ENCODE data around the gene ARNT2.

DNA sequence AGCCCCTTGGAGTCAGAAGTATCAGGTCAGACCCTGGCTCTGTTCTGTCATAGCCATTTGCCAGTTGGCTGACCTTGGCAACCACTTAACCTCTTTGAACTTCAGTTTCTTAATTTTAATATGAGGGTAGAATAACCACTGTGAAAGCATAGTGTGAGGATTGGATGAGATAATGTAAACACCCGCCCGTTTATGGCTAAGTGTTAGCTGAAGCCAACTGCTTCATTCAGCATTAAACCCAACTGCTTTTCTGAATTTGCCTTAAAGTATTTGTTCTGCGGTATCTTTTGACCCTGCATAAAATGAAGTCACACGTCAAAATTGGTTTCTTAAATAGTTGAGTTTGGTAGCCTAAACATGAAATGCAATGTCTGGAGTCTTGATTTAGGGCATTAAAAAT is 169.4 kb downstream of the ARNT2 start:
- TF ChIP-seq, protein P1, sequence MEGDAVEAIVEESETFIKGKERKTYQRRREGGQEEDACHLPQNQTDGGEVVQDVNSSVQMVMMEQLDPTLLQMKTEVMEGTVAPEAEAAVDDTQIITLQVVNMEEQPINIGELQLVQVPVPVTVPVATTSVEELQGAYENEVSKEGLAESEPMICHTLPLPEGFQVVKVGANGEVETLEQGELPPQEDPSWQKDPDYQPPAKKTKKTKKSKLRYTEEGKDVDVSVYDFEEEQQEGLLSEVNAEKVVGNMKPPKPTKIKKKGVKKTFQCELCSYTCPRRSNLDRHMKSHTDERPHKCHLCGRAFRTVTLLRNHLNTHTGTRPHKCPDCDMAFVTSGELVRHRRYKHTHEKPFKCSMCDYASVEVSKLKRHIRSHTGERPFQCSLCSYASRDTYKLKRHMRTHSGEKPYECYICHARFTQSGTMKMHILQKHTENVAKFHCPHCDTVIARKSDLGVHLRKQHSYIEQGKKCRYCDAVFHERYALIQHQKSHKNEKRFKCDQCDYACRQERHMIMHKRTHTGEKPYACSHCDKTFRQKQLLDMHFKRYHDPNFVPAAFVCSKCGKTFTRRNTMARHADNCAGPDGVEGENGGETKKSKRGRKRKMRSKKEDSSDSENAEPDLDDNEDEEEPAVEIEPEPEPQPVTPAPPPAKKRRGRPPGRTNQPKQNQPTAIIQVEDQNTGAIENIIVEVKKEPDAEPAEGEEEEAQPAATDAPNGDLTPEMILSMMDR (IDR thresholded peaks at IDR 0.05) = no peak
- TF ChIP-seq ZFX (IDR thresholded peaks at IDR 0.05; ENCODE audit: borderline replicate concordance) = no peak

Measured in 22Rv1 (cell line).